Mucosa of descending colon (tissue), 3 donors: ENCODE results near the gene PRCD. TPM values are rescaled to one million over a fixed set of nuclear protein-coding genes. Genes with fewer than 3 reads are reported as not detected.

Source experiments
- ATAC-seq: fragments of 200-7000 bp; cut with Tn5 transposase; one replicate; pipeline ENCODE4 v1.9.1; 2020; ENCODE audit warnings: mild to moderate bottlenecking, moderate library complexity
- DNase-seq, 3 donors: peaks; one replicate each; pipeline ENCODE4 v3.0.0-alpha.2; 2020
- H3K36me3 ChIP-seq: fragments of 200-600 bp; one replicate; pipeline ENCODE4 v1.8.0; 2021; ENCODE audit warnings: low read depth, mild to moderate bottlenecking
- H3K4me1 ChIP-seq: fragments of 200-600 bp; one replicate; pipeline ENCODE4 v1.8.0; 2021; ENCODE audit warnings: low read depth, mild to moderate bottlenecking
- H3K4me3 ChIP-seq: fragments of 200-600 bp; one replicate; pipeline ENCODE4 v1.8.0; 2021; ENCODE audit warnings: mild to moderate bottlenecking
- H3K9me3 ChIP-seq: fragments of 200-600 bp; one replicate; pipeline ENCODE4 v1.8.0; 2021; ENCODE audit warnings: mild to moderate bottlenecking
- intact Hi-C, 2 donors: fragments of 100-400 bp; cut with DNase I in 1 of 2; cut with micrococcal nuclease in 1 of 2; formaldehyde crosslinking; loops; one replicate each; pipeline versions ENCODE4 v1.11.0 to v1.11.1; 2022; cut with DNase I, micrococcal nuclease
- total RNA-seq, 3 donors: library from RNA; stranded (reverse); fragmentation: NEBNext Ultra II Directional in 2 of 3; extraction: Animal tissue kit (Norgen Biotek cat#: 25700) in 2 of 3; gene quantifications; one replicate each; pipeline versions ENCODE4 v1.2.1 to v1.2.4, GENCODE V29; 2021 to 2023
- TF ChIP-seq, protein P1 (sequence below): fragments of 200-600 bp; IDR thresholded peaks from one replicate; pipeline ENCODE4 v1.8.0; 2022; ENCODE audit warnings: antibody characterized with exemption, mild to moderate bottlenecking
- donor health status: DM: no; HTN: no; CAD: no; lungs with moderate emphysema.
- donor health status: DM: no; HTN: no; CAD: no.
- donor health status: DM: no; HTN: yes; CAD: no.

Gene PRCD
- total RNA-seq, 3 donors from 2014 or later = 1.0 to 4.8 (median 1.6) TPM

DNA sequence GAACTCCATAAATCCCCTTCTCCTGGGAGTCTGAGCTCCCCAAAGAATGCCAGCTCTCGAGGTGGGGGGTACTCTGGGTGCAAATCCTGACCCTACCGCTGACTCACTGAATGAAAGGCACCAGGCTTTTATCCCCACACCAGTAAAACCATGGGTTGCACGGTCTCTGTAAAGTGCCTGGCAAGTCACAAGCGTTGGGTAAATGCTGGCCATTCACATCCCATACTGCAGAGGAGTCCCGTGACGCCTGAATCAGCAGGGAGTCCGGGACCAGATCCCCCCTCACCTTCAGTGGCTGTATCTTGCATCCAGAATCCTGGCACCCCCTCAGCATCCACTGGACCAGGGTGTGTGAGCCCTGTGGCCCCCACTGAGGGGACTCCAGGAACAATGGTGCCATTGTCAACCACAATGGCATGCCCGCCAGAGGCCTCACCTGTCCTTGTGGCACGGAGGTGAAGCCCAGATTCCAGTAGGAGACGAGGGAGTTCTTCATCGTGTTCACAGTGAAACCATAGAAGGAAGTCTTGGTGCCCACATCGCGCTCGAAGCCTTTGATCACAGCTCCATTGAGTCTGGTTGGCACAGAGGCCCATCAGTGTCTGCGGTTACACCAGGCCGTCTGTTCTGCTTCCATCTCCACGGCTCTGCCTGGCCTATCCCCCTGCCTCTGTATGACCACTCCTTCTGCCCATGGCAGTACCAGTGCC, 32.5 kb downstream of the PRCD start:
- ATAC-seq (no peak), DNase-seq (no peak)
- Histone ChIP-seq H3K4me1 (no peaks in the 10 kb centered on the region), H3K36me3 (no peaks in the 10 kb centered on the region), H3K9me3 (no peaks in the 10 kb centered on the region), H3K4me3 (no peak overlapping the region)
- TF ChIP-seq, protein P1, sequence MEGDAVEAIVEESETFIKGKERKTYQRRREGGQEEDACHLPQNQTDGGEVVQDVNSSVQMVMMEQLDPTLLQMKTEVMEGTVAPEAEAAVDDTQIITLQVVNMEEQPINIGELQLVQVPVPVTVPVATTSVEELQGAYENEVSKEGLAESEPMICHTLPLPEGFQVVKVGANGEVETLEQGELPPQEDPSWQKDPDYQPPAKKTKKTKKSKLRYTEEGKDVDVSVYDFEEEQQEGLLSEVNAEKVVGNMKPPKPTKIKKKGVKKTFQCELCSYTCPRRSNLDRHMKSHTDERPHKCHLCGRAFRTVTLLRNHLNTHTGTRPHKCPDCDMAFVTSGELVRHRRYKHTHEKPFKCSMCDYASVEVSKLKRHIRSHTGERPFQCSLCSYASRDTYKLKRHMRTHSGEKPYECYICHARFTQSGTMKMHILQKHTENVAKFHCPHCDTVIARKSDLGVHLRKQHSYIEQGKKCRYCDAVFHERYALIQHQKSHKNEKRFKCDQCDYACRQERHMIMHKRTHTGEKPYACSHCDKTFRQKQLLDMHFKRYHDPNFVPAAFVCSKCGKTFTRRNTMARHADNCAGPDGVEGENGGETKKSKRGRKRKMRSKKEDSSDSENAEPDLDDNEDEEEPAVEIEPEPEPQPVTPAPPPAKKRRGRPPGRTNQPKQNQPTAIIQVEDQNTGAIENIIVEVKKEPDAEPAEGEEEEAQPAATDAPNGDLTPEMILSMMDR = no peak
- intact Hi-C loops = no loop called here

DNA sequence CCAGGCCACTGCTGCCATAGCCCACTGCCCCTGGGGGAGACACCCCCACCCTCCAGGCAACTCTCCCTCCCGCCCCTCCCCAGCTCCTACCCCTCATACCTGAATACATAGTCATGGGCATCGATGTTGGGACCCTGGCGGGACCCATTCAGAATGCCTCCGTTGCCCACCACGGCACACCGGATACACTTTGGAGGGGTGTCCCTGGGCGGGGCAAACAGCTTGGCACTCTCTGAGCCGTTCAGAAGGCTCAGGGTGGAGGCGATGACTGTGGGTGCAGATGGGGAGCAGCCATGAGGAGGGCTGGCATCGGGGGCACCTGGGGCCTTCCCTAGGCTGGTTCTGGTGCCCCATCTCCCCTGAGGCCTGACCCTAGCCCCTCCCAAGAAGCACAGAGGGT, 33.3 kb downstream of the PRCD start:
- Histone ChIP-seq H3K4me1 (no peaks in the 10 kb centered on the region), H3K4me3 (no peak overlapping the region), H3K36me3 (no peaks in the 10 kb centered on the region), H3K9me3 (no peaks in the 10 kb centered on the region)
- TF ChIP-seq, protein P1 = no peak
- no peak for ATAC-seq
- intact Hi-C loops = no loop called here
- no peak for DNase-seq

DNA sequence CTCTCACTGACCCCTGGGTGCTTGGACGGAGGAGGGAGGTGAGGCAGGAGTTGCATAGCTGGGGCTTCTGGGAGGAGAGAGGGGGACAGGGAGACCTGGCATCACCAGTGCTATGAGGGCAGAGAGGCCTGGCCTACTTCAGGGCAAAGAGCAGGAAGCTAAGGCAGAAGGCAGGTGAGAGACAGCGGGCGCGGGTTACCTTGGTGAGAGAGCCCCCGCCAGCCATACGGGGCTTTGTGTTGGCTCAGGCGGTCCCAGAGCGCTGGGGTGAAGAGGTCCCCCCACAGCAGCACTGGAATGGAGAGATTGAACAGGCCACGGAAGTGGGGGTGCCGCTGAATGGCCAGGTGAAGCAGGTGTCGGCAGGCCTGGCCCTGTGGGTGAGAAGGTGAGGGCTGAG, 34.3 kb downstream of the PRCD start:
- ATAC-seq (no peak), DNase-seq (no peak)
- intact Hi-C loops = no loop called here
- H3K36me3 ChIP-seq = no peaks in the 10 kb centered on the region
- no peaks in the 10 kb centered on the region for H3K9me3 ChIP-seq
- H3K4me1 ChIP-seq = peaks cover 3% of the 10 kb centered on the region
- TF ChIP-seq, protein P1 = no peak
- H3K4me3 ChIP-seq = no peak overlapping the region

DNA sequence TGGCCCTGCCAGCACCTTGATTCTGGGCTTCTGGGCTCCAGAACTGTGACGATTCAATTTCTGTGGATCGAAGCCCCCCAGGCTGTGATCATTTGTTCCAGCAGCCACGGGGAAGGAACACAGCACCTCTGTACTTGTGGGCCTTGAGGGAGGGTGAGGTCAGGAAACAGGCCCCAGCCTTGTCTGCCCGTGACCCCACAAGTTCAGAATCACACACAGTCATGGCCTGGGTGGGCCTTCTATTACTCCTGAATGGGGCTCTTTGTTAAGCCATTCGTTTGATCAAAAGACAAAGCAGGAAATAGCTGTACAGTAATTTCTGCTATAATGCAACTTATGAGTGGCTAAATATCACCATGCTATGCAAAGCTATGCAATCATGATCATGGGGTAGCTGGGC, 35.7 kb downstream of the PRCD start:
- intact Hi-C loops = no loop called here
- H3K4me3 ChIP-seq = no peak overlapping the region
- H3K36me3 ChIP-seq = no peaks in the 10 kb centered on the region
- TF ChIP-seq, protein P1 = no peak
- no peak for DNase-seq
- no peaks in the 10 kb centered on the region for H3K9me3 ChIP-seq
- H3K4me1 ChIP-seq = peaks cover 3% of the 10 kb centered on the region
- no peak for ATAC-seq

DNA sequence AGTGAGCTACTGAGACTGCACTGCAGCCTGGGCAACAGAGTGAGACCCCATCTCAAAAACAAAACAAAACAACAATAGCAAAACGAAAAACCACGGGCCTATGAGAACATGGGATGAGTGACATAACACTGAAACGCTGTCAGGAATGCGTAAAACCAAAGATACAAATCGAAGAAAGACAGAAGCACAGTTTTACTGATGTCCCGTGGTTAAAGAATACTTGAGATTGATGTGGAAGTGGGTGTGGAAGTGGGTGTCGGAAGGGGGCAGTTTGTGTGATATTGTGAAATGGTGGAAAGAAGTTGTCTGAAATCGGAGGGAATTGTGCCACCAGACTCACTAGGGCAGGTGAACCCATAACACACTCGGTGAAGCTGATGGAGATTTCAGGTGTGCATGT, 36.3 kb downstream of the PRCD start:
- Histone ChIP-seq H3K36me3 (no peaks in the 10 kb centered on the region), H3K4me3 (no peak overlapping the region), H3K4me1 (peaks cover 3% of the 10 kb centered on the region), H3K9me3 (no peaks in the 10 kb centered on the region)
- DNase-seq = no peak
- TF ChIP-seq, protein P1 = no peak
- intact Hi-C loops = no loop called here
- no peak for ATAC-seq

DNA sequence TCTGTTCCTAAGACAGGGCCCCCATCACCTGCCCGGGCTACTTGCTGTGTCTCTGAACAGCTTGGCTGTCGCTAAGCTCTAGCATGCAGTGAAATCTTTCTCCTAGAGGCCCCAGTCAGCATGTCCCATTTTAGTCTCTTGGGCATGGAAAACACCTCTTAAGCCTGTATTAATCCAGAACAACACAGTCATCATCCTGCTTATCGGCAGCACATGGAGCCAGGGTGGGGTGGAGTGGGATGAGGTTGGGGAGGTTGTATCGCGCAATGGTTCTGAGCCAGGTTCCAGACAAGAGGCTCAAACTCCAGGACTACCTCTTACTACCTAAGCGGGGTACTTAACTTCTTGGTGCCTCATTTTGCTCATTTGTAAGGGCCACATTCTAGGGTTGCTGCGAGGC, 38.0 kb downstream of the PRCD start:
- no peaks in the 10 kb centered on the region for H3K36me3 ChIP-seq
- H3K9me3 ChIP-seq = no peaks in the 10 kb centered on the region
- H3K4me1 ChIP-seq = peaks cover 3% of the 10 kb centered on the region
- intact Hi-C loops = no loop called here
- no peak overlapping the region for H3K4me3 ChIP-seq
- DNase-seq = no peak
- TF ChIP-seq, protein P1 = no peak
- ATAC-seq = no peak
